GM12875 (cell line): ENCODE measurements around the gene TYRP1.

ENCODE experiments used
- H3K4me3 ChIP-seq: one replicate; pipeline ENCODE4 v1.5.1; 2011; ENCODE audit warnings: low read depth, low read length, control low read depth
- CTCF ChIP-seq: IDR thresholded peaks from 2 replicates; pipeline ENCODE4 v1.5.1; 2011; ENCODE audit warnings: low read depth, mild to moderate bottlenecking, control low read depth, inconsistent platforms, low read length, moderate library complexity, borderline replicate concordance; ENCODE audit not compliant: insufficient read depth

The TYRP1 gene

GRCh38 chr9:12717907-12718306, 24.7 kb downstream of the TYRP1 start:
- no peak overlapping the region for H3K4me3 ChIP-seq
- no peak for TF ChIP-seq CTCF

- TF ChIP-seq CTCF: no peak
- no peak overlapping the region for H3K4me3 ChIP-seq
These were observed 25.4 kb downstream of the TYRP1 start for GRCh38 chr9:12718482-12719026.

- no peak for TF ChIP-seq CTCF
- no peak overlapping the region for H3K4me3 ChIP-seq
These were observed 26.2 kb downstream of the TYRP1 start for GRCh38 chr9:12719431-12719830.

- H3K4me3 ChIP-seq: no peak overlapping the region
- no peak for TF ChIP-seq CTCF
These were observed 27.4 kb downstream of the TYRP1 start for GRCh38 chr9:12720551-12720950.

GRCh38 chr9:12722131-12722530, 28.9 kb downstream of the TYRP1 start:
- no peak overlapping the region for H3K4me3 ChIP-seq
- TF ChIP-seq CTCF: no peak

- no peak overlapping the region for H3K4me3 ChIP-seq
- no peak for TF ChIP-seq CTCF
These were observed 30.3 kb downstream of the TYRP1 start for GRCh38 chr9:12723409-12724028.

- TF ChIP-seq CTCF: no peak
- H3K4me3 ChIP-seq: no peak overlapping the region
These were observed 33.6 kb downstream of the TYRP1 start for GRCh38 chr9:12726795-12727194.
